GM12878 (cell line): ENCODE data around the gene MAVS. TPM values are rescaled to one million over a fixed set of nuclear protein-coding genes. Genes with fewer than 3 reads are reported as not detected.

Source experiments
- ATAC-seq: fragments of 200-7000 bp; cut with Tn5 transposase; 3 replicates; pipeline ENCODE4 v1.9.1; 2020; ENCODE audit warnings: mild to moderate bottlenecking, moderate library complexity
- BruUV-seq: library from RNA; stranded (reverse); fragments of 400-500 nt; replicated peaks from 2 replicates; lab custom pipeline; 2021; lab: Mats Ljungman, UMichigan
- CTCF ChIA-PET: fragments of 300-600 bp; sonication (Branson Sonifier 250); formaldehyde crosslinking; extraction: SDS; loops from one replicate; lab custom pipeline; 2021; ENCODE audit warnings: inconsistent platforms; lab: Yijun Ruan, JAX
- POLR2A ChIA-PET: fragments of 350-600 bp; formaldehyde crosslinking; extraction: SDS; loops from one replicate; lab custom pipeline; 2021; ENCODE audit warnings: inconsistent platforms; lab: Charles Lee
- RAD21 ChIA-PET: fragments of 300-600 bp; sonication (Branson Sonifier 250); formaldehyde crosslinking; loops from one replicate; lab custom pipeline; 2023; ENCODE audit warnings: antibody characterized with exemption; ENCODE audit not compliant: unreplicated experiment; lab: Charles Lee
- SMC1A ChIA-PET: fragments of 300-600 bp; sonication (Branson Sonifier 250); formaldehyde crosslinking; loops from one replicate; lab custom pipeline; 2023; ENCODE audit not compliant: unreplicated experiment, uncharacterized antibody; lab: Charles Lee
- DNase-seq: peaks from one replicate; pipeline ENCODE4 v3.0.0-alpha.2; 2011; ENCODE audit warnings: low read depth, low spot score
- FAIRE-seq: peaks from 3 replicates; lab custom pipeline; 2011; peaks lifted over from hg19 to GRCh38; lab: Jason Lieb, UNC
- H2AFZ ChIP-seq: 2 replicates; pipeline ENCODE4 v1.6.0; 2011; ENCODE audit warnings: low read depth, low read length, control low read depth; ENCODE audit not compliant: control insufficient read depth
- H3K27ac ChIP-seq: 2 replicates; pipeline ENCODE4 v1.5.1; 2011; ENCODE audit warnings: control low read depth; ENCODE audit not compliant: control insufficient read depth, insufficient read depth
- H3K27me3 ChIP-seq, 2 experiments: replicated peaks in 1 of 2; 2 replicates each; pipeline versions ENCODE4 v1.6.0 to v1.6.1; 2011; ENCODE audit warnings: low read length in 1 of 2; ENCODE audit not compliant: control insufficient read depth in 2 of 2, insufficient read depth in 2 of 2
- H3K36me3 ChIP-seq, 2 experiments: 2 replicates each; pipeline ENCODE4 v1.5.1; 2011; ENCODE audit warnings: low read length in 1 of 2; ENCODE audit not compliant: control insufficient read depth in 2 of 2, insufficient read depth in 2 of 2
- H3K4me1 ChIP-seq: 2 replicates; pipeline ENCODE4 v1.6.1; 2011; ENCODE audit warnings: mild to moderate bottlenecking, low read length, moderate library complexity, mixed read lengths; ENCODE audit not compliant: control insufficient read depth, insufficient read depth
- H3K4me2 ChIP-seq: 2 replicates; pipeline ENCODE4 v1.6.0; 2011; ENCODE audit warnings: control low read depth; ENCODE audit not compliant: control insufficient read depth, insufficient read depth
- H3K4me3 ChIP-seq: fragments of 200-600 bp; sonication (generic); 2 replicates; pipeline ENCODE4 v1.5.1; 2016
- H3K79me2 ChIP-seq: 2 replicates; pipeline ENCODE4 v1.6.0; 2011; ENCODE audit warnings: low read length; ENCODE audit not compliant: control insufficient read depth, insufficient read depth
- H3K9ac ChIP-seq: 2 replicates; pipeline ENCODE4 v1.8.0; 2011; ENCODE audit warnings: low read length, control low read depth, mixed read lengths; ENCODE audit not compliant: control insufficient read depth, insufficient read depth
- H3K9me3 ChIP-seq: replicated peaks from 3 replicates; pipeline ENCODE4 v1.5.1; 2011; ENCODE audit warnings: mild to moderate bottlenecking, low read length; ENCODE audit not compliant: control insufficient read depth, insufficient read depth
- H4K20me1 ChIP-seq: 2 replicates; pipeline ENCODE4 v1.6.0; 2011; ENCODE audit not compliant: control insufficient read depth, insufficient read depth
- ESRRA ChIP-seq: IDR thresholded peaks from 2 replicates; pipeline ENCODE4 v1.6.1; 2012; ENCODE audit warnings: mild to moderate bottlenecking, low read length, improper control_type of control experiment
- IKZF1 ChIP-seq: fragments of 450-650 bp; conservative IDR thresholded peaks from 2 replicates; pipeline ENCODE4 v1.6.1; 2017; ENCODE audit warnings: antibody characterized with exemption, mild to moderate bottlenecking
- IRF4 ChIP-seq: IDR thresholded peaks from 2 replicates; pipeline ENCODE4 v1.6.1; 2011; ENCODE audit warnings: low read depth, low read length
- PBX3 ChIP-seq: IDR thresholded peaks from 2 replicates; pipeline ENCODE4 v1.6.1; 2011; ENCODE audit warnings: mild to moderate bottlenecking, low read depth, low read length, moderate library complexity; ENCODE audit not compliant: insufficient replicate concordance
- RELB ChIP-seq: fragments of 450-650 bp; IDR thresholded peaks from 2 replicates; pipeline ENCODE4 v1.6.1; 2017; ENCODE audit warnings: low read depth, mild to moderate bottlenecking, moderate library complexity
- SREBF1 ChIP-seq: IDR thresholded peaks from 2 replicates; pipeline ENCODE4 v1.6.1; 2012; ENCODE audit warnings: mild to moderate bottlenecking, low read length
- TBL1XR1 ChIP-seq: IDR thresholded peaks from 2 replicates; pipeline ENCODE4 v1.6.1; 2012; ENCODE audit warnings: low read depth, low read length, improper control_type of control experiment
- TCF12 ChIP-seq: IDR thresholded peaks from 2 replicates; pipeline ENCODE4 v1.6.1; 2011; ENCODE audit warnings: low read depth, mild to moderate bottlenecking, low read length
- ZNF384 ChIP-seq: IDR thresholded peaks from 2 replicates; pipeline ENCODE4 v1.6.1; 2012; ENCODE audit warnings: low read depth, mild to moderate bottlenecking, low read length, improper control_type of control experiment, borderline replicate concordance
- WGBS: methylation state at CpG from one replicate; pipeline ENCODE4 v1.1.6; 2016; ENCODE audit warnings: low lambda C conversion rate; ENCODE audit not compliant: insufficient replicate concordance, insufficient coverage; ENCODE audit errors: missing lambda C conversion rate; 5-methylcytosine and 5-hydroxymethylcytosine counted together
- in situ Hi-C: fragments of 300-500 bp; cut with MboI; formaldehyde crosslinking; loops from 9 replicates; pipeline ENCODE4 v1.14.3; 2018; ENCODE audit warnings: mixed read lengths
- intact Hi-C: fragments of 100-400 bp; cut with micrococcal nuclease; formaldehyde crosslinking; loops from one replicate; pipeline ENCODE4 v1.14.2; 2022; ENCODE audit not compliant: unreplicated experiment
- polyA plus RNA-seq, 11 experiments: library from polyadenylated mRNA; depleted of rRNA in 4 of 11; unstranded in 6 of 11; stranded (reverse) in 5 of 11; fragments of >200 nt; fragmentation: Nextera tagmentation in 4 of 11; fragmentation: Illumina TruSeq in 1 of 11; extraction: Ambion mirVana in 4 of 11; extraction: Trizol in 1 of 11; gene quantifications; 1 replicate in 1 of 11; 2 replicates in 10 of 11; pipeline versions ENCODE4 v1.2.1 to v1.2.3, GENCODE V29; 2011 to 2016; ENCODE audit warnings: inconsistent platforms in 2 of 11, missing spikeins in 2 of 11, low read depth in 1 of 11
- total RNA-seq, 4 experiments: library from RNA; depleted of rRNA in 3 of 4; stranded (reverse); fragments of >200 nt in 3 of 4; fragmentation: Illumina TruSeq in 1 of 4; extraction: Trizol in 1 of 4; gene quantifications; 2 replicates each; pipeline versions ENCODE4 v1.2.1 to v1.2.3, GENCODE V29; 2013 to 2021
- TF ChIP-seq, protein P1 (sequence below), 3 experiments: IDR thresholded peaks in 2 of 3; conservative IDR thresholded peaks in 1 of 3; 2 replicates each; pipeline ENCODE4 v1.5.1; 2011; ENCODE audit warnings: low read depth in 3 of 3, low read length in 3 of 3, mild to moderate bottlenecking in 3 of 3, control low read depth in 2 of 3, moderate library complexity in 2 of 3, inconsistent platforms in 1 of 3, mixed read lengths in 1 of 3; ENCODE audit not compliant: control insufficient read depth in 2 of 3, insufficient read depth in 1 of 3; ENCODE audit errors: extremely low read depth in 1 of 3
- TF ChIP-seq, protein P2 (sequence below): fragments of 450-650 bp; IDR thresholded peaks from 2 replicates; pipeline ENCODE4 v1.6.1; 2018; ENCODE audit warnings: mild to moderate bottlenecking, low read depth, moderate library complexity; ENCODE audit not compliant: partially characterized antibody

The MAVS gene
- total and polyA plus RNA-seq, 10 of the 15 experiments (the other 5 are each of a cell fraction or from before 2014, with no cell fraction given) = 1.6 to 25.2 (median 12.6) TPM

DNA sequence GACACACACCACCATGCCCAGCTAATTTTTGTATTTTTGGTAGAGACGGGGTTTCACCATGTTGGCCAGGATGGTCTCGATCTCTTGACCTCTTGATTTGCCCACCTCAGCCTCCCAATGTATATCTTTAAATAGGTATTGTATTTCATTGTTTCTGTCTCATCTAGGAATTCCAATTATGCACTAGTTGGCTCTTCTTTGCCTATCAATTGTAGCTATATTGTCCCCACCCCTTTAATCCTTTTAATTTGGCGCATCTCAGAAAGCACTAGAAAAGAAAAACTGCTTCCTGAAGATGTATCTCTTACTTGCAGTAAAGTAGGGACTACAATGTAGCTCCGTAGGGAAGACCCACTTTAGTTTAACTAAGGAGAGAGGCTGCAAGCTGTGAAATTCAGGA, 10.5 kb upstream of the MAVS start:
- Histone ChIP-seq H3K9me3 (no peaks in the 10 kb centered on the region), H3K4me1 (peaks cover 3% of the 10 kb centered on the region; the same call in 1 of the 2 replicates), H3K4me3 (no peak overlapping the region), H3K9ac (no peak overlapping the region), H3K4me2 (no peak overlapping the region), H3K79me2 (no peaks in the 10 kb centered on the region), H3K36me3 (no peaks in the 10 kb centered on the region), H3K27me3 (no peaks in the 10 kb centered on the region), H2AFZ (no peak overlapping the region), H4K20me1 (no peaks in the 10 kb centered on the region), H3K27ac (no peak overlapping the region)
- FAIRE-seq (no peak), ATAC-seq (no peak), DNase-seq (no peak)
- BruUV-seq = no TSS peak
- intact Hi-C loops (no loop called here), in situ Hi-C loops (no loop called here)
- WGBS = 89% methylated on average over 4 of the region's 4 CpGs
- CTCF ChIA-PET = interaction anchor here (1.8 kb wide), 1 partner anchor 15 kb away, joined by 5 read pairs; the partner anchor contains the start of gene AP5S1
- SMC1A ChIA-PET = interaction anchor here (1.4 kb wide), 1 partner anchor 15 kb away, joined by 3 read pairs; no protein-coding TSS in a partner anchor
- RAD21 ChIA-PET = no interaction called here
- TF ChIP-seq RELB = no peak
- TF ChIP-seq TCF12 = no peak
- TF ChIP-seq IKZF1 = no peak
- TF ChIP-seq ZNF384 = no peak
- no peak for TF ChIP-seq SREBF1
- TF ChIP-seq, protein P1, sequence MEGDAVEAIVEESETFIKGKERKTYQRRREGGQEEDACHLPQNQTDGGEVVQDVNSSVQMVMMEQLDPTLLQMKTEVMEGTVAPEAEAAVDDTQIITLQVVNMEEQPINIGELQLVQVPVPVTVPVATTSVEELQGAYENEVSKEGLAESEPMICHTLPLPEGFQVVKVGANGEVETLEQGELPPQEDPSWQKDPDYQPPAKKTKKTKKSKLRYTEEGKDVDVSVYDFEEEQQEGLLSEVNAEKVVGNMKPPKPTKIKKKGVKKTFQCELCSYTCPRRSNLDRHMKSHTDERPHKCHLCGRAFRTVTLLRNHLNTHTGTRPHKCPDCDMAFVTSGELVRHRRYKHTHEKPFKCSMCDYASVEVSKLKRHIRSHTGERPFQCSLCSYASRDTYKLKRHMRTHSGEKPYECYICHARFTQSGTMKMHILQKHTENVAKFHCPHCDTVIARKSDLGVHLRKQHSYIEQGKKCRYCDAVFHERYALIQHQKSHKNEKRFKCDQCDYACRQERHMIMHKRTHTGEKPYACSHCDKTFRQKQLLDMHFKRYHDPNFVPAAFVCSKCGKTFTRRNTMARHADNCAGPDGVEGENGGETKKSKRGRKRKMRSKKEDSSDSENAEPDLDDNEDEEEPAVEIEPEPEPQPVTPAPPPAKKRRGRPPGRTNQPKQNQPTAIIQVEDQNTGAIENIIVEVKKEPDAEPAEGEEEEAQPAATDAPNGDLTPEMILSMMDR (IDR thresholded peaks at IDR 0.05 in 2 of 3, conservative IDR thresholded peaks at IDR 0.05 in 1 of 3; ENCODE audit: control insufficient read depth in 2 of 3, extremely low read depth in 1 of 3, insufficient read depth in 1 of 3, low read depth in 3 of 3, low read length in 3 of 3) = no peak
- no peak for TF ChIP-seq PBX3
- TF ChIP-seq ESRRA = no peak
- TF ChIP-seq IRF4 = no peak
- TF ChIP-seq, protein P2, sequence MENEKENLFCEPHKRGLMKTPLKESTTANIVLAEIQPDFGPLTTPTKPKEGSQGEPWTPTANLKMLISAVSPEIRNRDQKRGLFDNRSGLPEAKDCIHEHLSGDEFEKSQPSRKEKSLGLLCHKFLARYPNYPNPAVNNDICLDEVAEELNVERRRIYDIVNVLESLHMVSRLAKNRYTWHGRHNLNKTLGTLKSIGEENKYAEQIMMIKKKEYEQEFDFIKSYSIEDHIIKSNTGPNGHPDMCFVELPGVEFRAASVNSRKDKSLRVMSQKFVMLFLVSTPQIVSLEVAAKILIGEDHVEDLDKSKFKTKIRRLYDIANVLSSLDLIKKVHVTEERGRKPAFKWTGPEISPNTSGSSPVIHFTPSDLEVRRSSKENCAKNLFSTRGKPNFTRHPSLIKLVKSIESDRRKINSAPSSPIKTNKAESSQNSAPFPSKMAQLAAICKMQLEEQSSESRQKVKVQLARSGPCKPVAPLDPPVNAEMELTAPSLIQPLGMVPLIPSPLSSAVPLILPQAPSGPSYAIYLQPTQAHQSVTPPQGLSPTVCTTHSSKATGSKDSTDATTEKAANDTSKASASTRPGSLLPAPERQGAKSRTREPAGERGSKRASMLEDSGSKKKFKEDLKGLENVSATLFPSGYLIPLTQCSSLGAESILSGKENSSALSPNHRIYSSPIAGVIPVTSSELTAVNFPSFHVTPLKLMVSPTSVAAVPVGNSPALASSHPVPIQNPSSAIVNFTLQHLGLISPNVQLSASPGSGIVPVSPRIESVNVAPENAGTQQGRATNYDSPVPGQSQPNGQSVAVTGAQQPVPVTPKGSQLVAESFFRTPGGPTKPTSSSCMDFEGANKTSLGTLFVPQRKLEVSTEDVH = no peak
- no peak for TF ChIP-seq TBL1XR1
- POLR2A ChIA-PET = interaction anchor here (0.6 to 0.7 kb wide), 2 partner anchors 50 to 56 kb away, joined by 3 read pairs; no protein-coding TSS in a partner anchor
